Hematopoietic multipotent progenitor cell treated with erythropoietin and hydrocortisone succinate and interleukin-3 and kit ligand, for 17 days (in vitro differentiated cells): ENCODE data around the gene APOBEC3C.
"Not testable (repeated sequence)": the region's sequence is repeated elsewhere in the genome, so short reads cannot be mapped to it uniquely, and the experiment has no call there.

Source experiments
- DNase-seq: peaks from one replicate; pipeline ENCODE4 v3.0.0-alpha.2; 2015; ENCODE audit warnings: low spot score

The APOBEC3C gene

GRCh38 chr22:39013942-39014722, at the start of gene APOBEC3C:
APOBEC3C (plus strand) TSS chr22:39014257; CDS start chr22:39014363, 106 bp downstream.
- peak; percentile 89 for DNase-seq

- no peak for DNase-seq
Observed at GRCh38 chr22:38964306-38964705, 49.8 kb upstream of the APOBEC3C start.

DNA sequence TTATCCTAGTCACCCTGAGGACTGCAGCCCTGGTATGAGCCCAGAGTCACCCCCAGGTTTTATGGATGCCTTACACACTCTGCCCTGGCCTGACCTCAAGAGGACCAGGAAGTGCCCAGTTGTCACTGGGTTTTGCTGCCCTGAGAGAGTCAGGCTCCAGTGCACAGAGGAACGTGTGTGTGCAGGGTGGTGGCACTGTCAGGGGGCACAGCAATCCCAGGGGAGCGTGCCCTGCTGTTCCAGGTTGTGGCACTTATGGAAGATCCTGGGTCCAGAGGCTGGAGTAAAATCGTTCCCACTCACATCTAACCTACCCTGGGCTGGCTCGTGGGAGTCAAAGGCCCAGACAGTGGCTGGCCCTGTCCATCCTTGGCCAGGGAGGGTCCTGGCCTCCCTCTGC, 49.1 kb upstream of the APOBEC3C start:
- DNase-seq, result no peak

GRCh38 chr22:38965614-38966379, 48.3 kb upstream of the APOBEC3C start:
- DNase-seq, result no peak

GRCh38 chr22:38966380-38966702, 47.7 kb upstream of the APOBEC3C start:
- no peak for DNase-seq

DNA sequence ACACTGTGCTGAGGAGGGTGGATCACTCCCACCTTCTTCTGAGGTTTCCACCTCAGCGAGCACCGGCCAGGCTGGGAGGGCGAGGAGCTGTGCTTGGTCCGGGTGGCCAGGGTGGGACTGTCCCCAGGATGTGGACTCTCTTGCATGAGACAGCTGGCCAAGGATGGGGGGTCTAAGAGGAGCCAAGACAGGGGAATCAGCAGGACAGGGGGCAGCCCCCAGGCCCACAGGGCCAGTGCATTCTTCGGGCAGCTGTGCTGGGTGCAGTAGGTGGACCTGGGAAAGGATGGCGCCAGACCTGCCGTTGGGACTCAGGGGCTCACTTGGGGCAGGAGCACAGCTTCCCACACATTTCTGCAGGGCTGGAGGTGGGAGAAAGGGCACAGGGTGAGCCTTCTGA, 47.1 kb upstream of the APOBEC3C start:
- DNase-seq, result no peak

GRCh38 chr22:38967451-38968450, 46.3 kb upstream of the APOBEC3C start:
- no peak for DNase-seq

GRCh38 chr22:38968801-38969200, 45.3 kb upstream of the APOBEC3C start:
- DNase-seq, result no peak

DNA sequence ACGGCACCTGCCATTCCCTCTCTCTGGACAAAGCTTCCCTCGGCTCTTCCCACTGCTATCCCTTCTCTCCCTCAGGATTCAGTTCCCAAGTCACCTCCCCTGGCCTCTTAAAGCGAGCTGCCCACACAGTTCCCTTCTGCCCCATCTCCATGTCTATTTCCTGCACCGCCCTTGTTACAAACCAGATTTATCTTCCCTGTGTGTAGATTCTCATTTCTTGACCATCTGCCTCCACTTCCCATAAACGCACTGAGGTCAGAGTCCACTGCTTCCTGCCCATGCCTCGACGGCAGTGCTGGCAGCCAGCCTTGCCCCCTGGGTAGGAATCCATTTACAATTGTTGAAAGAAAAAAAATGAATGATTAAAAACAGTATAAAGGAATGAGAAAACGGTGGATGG, 43.5 kb upstream of the APOBEC3C start:
- DNase-seq, result no peak

- no peak for DNase-seq
Observed at GRCh38 chr22:38971202-38971601, 42.9 kb upstream of the APOBEC3C start.

GRCh38 chr22:38971791-38972190, 42.3 kb upstream of the APOBEC3C start:
- DNase-seq, result no peak

DNA sequence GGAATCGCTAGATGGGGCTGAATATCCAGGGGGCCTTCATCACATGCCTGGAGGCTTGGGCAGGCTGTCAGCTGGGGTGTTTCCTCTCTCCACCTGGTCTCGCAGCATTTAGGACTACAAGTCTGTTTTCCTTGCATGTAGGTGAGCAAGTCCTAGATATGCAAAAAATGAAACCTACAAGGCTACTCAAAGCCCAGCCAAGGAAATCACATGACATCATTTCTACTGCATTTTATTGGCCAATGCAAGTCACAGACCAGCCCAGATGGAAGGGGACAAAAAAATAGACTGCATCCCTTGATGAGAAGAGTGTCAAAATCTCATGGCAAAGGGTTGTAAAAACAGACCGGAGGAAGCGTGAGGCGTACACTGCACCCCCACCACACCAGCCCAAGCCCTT, 41.5 kb upstream of the APOBEC3C start:
- DNase-seq, result no peak

DNA sequence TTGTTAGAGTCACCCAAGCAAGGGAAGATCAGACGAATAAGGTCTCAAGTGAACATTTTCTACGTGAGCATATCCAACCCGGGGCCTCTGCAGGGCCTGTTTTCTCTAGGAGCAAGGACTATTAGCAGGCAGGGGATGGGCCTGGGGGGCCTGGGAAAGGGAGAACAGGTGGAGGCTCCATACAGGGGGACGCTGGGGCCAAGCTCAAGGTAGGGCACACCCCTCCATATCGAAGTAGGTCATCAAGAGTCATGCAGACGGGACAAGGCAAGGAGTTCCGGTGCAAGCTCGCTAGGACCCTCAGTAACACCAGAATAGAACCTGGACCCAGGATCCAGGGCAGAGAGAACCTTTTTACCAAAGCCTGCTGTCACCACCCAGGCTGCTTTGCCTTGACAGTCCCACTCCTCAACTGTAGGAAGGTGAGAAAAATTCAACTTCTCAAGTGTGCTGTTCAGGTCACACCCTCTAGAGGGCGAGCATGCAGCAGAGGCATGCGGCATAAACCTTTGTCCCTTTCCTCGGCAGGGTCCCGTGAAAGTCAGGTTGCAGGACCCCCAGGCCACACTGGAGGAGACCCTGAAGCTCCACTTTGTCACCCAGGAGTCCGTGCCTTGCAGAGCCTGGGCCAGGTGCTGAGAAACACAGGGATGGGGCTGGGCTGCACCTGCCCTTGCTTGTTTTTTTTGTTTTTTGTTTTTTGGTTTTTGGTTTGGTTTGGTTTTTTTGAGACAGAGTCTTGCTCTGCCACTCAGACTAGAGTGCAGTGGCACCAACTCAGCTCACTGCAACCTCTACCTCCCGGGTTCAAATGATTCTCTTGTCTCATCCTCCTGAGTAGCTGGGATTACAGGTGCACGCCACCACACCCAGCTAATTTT, 40.5 kb upstream of the APOBEC3C start:
- peak; percentile 62 for DNase-seq

- DNase-seq, result no peak
Observed at GRCh38 chr22:38974170-38974825, 39.8 kb upstream of the APOBEC3C start.

DNA sequence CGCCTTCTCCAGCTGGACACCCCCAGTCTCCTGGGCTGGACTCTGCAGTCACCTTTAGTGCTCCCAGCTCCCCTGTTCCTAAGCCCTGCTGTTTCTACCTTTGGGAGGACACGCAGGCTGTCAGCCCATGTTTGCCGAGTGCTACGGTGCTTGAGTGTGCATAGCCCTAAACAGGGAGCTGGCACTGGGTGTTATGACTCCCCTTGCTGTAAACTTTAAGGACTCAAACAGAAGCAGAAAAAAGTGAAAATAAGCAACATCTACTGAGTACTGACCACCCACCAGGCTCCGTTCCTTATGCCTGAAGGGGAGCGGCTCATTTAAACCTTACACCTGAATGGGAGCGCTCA, 39.3 kb upstream of the APOBEC3C start:
- DNase-seq, result no peak

GRCh38 chr22:38977289-38977688, 36.8 kb upstream of the APOBEC3C start:
- not testable (repeated sequence) for DNase-seq

DNA sequence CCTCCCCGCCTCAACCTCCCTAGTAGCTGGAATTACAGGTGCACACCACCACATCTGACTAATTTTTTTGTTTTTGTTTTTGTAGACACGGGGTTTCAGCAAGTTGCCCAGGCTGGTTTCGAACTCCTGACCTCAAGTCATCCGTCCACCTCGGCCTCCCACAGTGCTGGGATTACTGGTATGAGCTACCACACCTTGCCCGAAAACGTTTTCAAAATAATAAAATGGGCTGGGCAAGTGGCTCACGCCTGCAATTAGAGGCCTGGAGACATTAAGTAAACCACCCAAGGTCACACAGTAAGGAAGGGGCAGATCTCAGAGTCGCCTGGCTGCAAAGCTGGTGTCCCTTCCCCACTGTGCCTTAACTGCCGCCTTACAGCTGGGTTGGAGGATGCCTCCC, 33.5 kb upstream of the APOBEC3C start:
- not testable (repeated sequence) for DNase-seq

DNA sequence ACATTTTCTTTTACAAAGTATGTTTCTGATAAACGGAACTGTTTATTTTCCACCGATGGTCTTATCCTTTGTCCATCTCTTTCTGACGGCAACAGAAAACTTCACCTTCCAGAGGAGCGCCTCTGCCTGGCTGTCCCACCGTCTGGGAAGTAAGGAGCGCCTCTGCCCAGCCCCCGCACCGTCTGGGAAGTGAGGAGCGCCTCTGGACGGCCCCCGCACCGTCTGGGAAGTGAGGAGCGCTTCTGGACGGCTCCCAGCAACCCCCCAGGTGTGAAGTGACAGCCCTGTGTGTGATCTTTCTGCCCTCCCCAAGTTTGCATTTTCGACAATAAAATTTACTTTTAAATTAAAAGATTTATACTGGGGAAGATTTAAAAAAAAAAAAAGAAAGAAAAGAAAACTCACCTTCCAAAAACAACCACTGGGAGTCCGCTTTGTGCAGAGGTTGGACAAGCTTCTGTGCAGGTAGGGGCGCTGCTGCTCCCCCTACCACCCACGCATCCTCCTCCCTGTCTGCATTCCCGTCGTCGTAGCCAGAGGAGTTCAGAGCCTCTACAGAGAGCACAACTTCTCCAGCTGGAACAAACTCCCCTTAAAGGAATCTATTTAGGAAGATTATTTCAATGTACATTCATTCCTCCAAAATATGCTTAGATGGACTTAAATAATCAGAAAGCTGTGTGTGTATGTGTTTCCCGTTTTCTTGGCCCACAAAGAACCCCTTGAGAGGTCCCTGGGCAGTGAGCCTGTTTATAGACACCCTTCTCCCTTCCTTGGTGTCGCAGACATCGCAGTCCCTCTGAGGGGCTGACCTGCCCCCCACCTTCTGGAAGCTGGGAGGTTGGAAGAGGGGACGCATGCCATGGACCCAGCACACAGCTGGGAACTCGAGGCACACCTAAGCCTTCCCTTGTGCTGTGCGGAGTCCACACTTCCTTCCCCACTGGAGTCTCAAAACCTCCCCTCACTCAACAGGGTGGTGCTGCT, 32.8 kb upstream of the APOBEC3C start:
- no peak for DNase-seq
